WTC11 (cell line): ENCODE data around the gene TREML1. TPM values are rescaled to one million over a fixed set of nuclear protein-coding genes. Genes with fewer than 3 reads are reported as not detected.

Experiments
- ATAC-seq: fragments of 200-7000 bp; cut with Tn5 transposase; 2 replicates; pipeline ENCODE4 v1.10.0; 2021; ENCODE audit warnings: mild to moderate bottlenecking, moderate library complexity
- CTCF ChIA-PET: fragments of 300-600 bp; sonication (Branson Sonifier 250); formaldehyde crosslinking; loops from one replicate; lab custom pipeline; 2021; ENCODE audit warnings: antibody characterized with exemption; lab: Charles Lee
- POLR2A ChIA-PET: fragments of 350-600 bp; sonication (Branson Sonifier 250); formaldehyde crosslinking; loops from one replicate; lab custom pipeline; 2021; ENCODE audit warnings: antibody characterized with exemption; lab: Charles Lee
- DNase-seq: peaks from one replicate; pipeline ENCODE4 v3.0.0; 2021; ENCODE audit warnings: low spot score
- H3K27ac Mint-ChIP-seq: 2 replicates; pipeline ENCODE4 v1.8.0; 2021; ENCODE audit warnings: mixed read lengths
- H3K27me3 Mint-ChIP-seq: 2 replicates; pipeline ENCODE4 v1.8.0; 2021; ENCODE audit warnings: low read depth, mild to moderate bottlenecking, moderate library complexity, mixed read lengths
- H3K36me3 Mint-ChIP-seq: 2 replicates; pipeline ENCODE4 v1.8.0; 2021; ENCODE audit warnings: mixed read lengths
- H3K4me1 Mint-ChIP-seq: 2 replicates; pipeline ENCODE4 v1.8.0; 2022; ENCODE audit warnings: mixed read lengths
- H3K4me3 Mint-ChIP-seq: 2 replicates; pipeline ENCODE4 v1.8.0; 2021; ENCODE audit warnings: mild to moderate bottlenecking, moderate library complexity, mixed read lengths
- H3K9me3 Mint-ChIP-seq: 2 replicates; pipeline ENCODE4 v1.8.0; 2021; ENCODE audit warnings: mixed read lengths
- ATF6 ChIP-seq: sonication (generic); formaldehyde crosslinking; IDR thresholded peaks from 2 replicates; pipeline ENCODE4 v1.8.1; 2023; ENCODE audit warnings: mild to moderate bottlenecking, missing genetic modification reagents
- CDX4 ChIP-seq: fragments of 250-450 bp; sonication (Bioruptor Pico); IDR thresholded peaks from 2 replicates; pipeline ENCODE4 v1.9.0; 2021; ENCODE audit warnings: moderate library complexity, mild to moderate bottlenecking, inconsistent platforms, borderline replicate concordance
- CREM ChIP-seq: sonication (generic); formaldehyde crosslinking; IDR thresholded peaks from 2 replicates; pipeline ENCODE4 v1.8.1; 2022; ENCODE audit warnings: mild to moderate bottlenecking, missing genetic modification reagents, moderate library complexity
- FOXJ3 ChIP-seq: sonication (generic); formaldehyde crosslinking; IDR thresholded peaks from 2 replicates; pipeline ENCODE4 v1.9.0; 2021; ENCODE audit warnings: missing genetic modification reagents, mild to moderate bottlenecking, borderline replicate concordance
- HMGA2 ChIP-seq: fragments of 250-450 bp; sonication (Bioruptor Pico); IDR thresholded peaks from 2 replicates; pipeline ENCODE4 v1.4.0; 2021; ENCODE audit warnings: mild to moderate bottlenecking, moderate library complexity
- MLX ChIP-seq: sonication (generic); formaldehyde crosslinking; IDR thresholded peaks from 2 replicates; pipeline ENCODE4 v1.8.1; 2023; ENCODE audit warnings: mild to moderate bottlenecking, missing genetic modification reagents, moderate library complexity
- MYBL2 ChIP-seq: sonication (generic); formaldehyde crosslinking; IDR thresholded peaks from 2 replicates; pipeline ENCODE4 v1.8.1; 2023; ENCODE audit warnings: mild to moderate bottlenecking, moderate library complexity, missing genetic modification reagents
- PRRX2 ChIP-seq: fragments of 250-450 bp; sonication (Bioruptor Pico); IDR thresholded peaks from 2 replicates; pipeline ENCODE4 v1.8.0; 2021; ENCODE audit warnings: mild to moderate bottlenecking
- RELA ChIP-seq: sonication (generic); formaldehyde crosslinking; IDR thresholded peaks from 2 replicates; pipeline ENCODE4 v1.8.1; 2022; ENCODE audit warnings: missing genetic modification reagents, mild to moderate bottlenecking, borderline replicate concordance
- SMAD4 ChIP-seq: sonication (generic); formaldehyde crosslinking; IDR thresholded peaks from 2 replicates; pipeline ENCODE4 v1.8.0; 2022; ENCODE audit warnings: mild to moderate bottlenecking, missing genetic modification reagents
- TEAD4 ChIP-seq: sonication (generic); formaldehyde crosslinking; IDR thresholded peaks from 2 replicates; pipeline ENCODE4 v1.8.0; 2022; ENCODE audit warnings: mild to moderate bottlenecking, missing genetic modification reagents
- ZNF317 ChIP-seq: sonication (generic); formaldehyde crosslinking; IDR thresholded peaks from 2 replicates; pipeline ENCODE4 v1.8.1; 2023; ENCODE audit warnings: low read depth, mild to moderate bottlenecking, moderate library complexity, missing genetic modification reagents, borderline replicate concordance
- ZNF416 ChIP-seq: fragments of 250-450 bp; sonication (Bioruptor Pico); IDR thresholded peaks from 2 replicates; pipeline ENCODE4 v1.9.0; 2021; ENCODE audit warnings: mild to moderate bottlenecking, inconsistent platforms
- ZNF423 ChIP-seq: fragments of 250-450 bp; sonication (Bioruptor Pico); IDR thresholded peaks from 2 replicates; pipeline ENCODE4 v2.1.2; 2022; ENCODE audit warnings: mild to moderate bottlenecking, moderate library complexity
- ZNF671 ChIP-seq: fragments of 250-450 bp; sonication (Bioruptor Pico); IDR thresholded peaks from 2 replicates; pipeline ENCODE4 v1.8.0; 2021; ENCODE audit warnings: mild to moderate bottlenecking
- total RNA-seq: library from RNA; stranded (reverse); gene quantifications from 3 replicates; pipeline ENCODE4 v1.2.3, GENCODE V29; 2021
- TF ChIP-seq, protein P1 (sequence below): fragments of 250-450 bp; sonication (Bioruptor Pico); IDR thresholded peaks from 2 replicates; pipeline ENCODE4 v2.1.2; 2022; ENCODE audit warnings: mild to moderate bottlenecking, moderate library complexity
- TF ChIP-seq, protein P2 (sequence below): fragments of 250-450 bp; sonication (Bioruptor Pico); IDR thresholded peaks from 2 replicates; pipeline ENCODE4 v1.8.0; 2021; ENCODE audit warnings: mild to moderate bottlenecking
- TF ChIP-seq, protein P3 (sequence below): sonication (generic); formaldehyde crosslinking; IDR thresholded peaks from 2 replicates; pipeline ENCODE4 v1.8.0; 2022; ENCODE audit warnings: mild to moderate bottlenecking, missing genetic modification reagents
- TF ChIP-seq, protein P4 (sequence below): sonication (generic); formaldehyde crosslinking; IDR thresholded peaks from 2 replicates; pipeline ENCODE4 v1.8.1; 2022; ENCODE audit warnings: low read depth, mild to moderate bottlenecking, moderate library complexity, missing genetic modification reagents, borderline replicate concordance

The TREML1 gene
- total RNA-seq, 1 experiment from 2014 or later = not detected

GRCh38 chr6:41132254-41132653 is 21.9 kb downstream of the TREML1 start:
- no peak for ATAC-seq
- TF ChIP-seq RELA (CRISPR knock-in tag) (no peak), CREM (CRISPR knock-in tag) (no peak), CDX4 (CRISPR knock-in tag) (no peak)
- Mint-ChIP-seq H3K36me3 (peaks cover 6% of the 10 kb centered on the region; the same call in 1 of the 2 replicates), H3K4me3 (no peak overlapping the region), H3K27ac (no peak overlapping the region), H3K4me1 (no peaks in the 10 kb centered on the region; the same call in 1 of the 2 replicates), H3K9me3 (no peaks in the 10 kb centered on the region), H3K27me3 (no peaks in the 10 kb centered on the region)
- DNase-seq = no peak
- CTCF ChIA-PET = interaction anchor here (0.8 to 1.1 kb wide), 2 partner anchors 48 to 59 kb away, joined by 3 read pairs; no protein-coding TSS in a partner anchor
- POLR2A ChIA-PET = no interaction called here

GRCh38 chr6:41125282-41125681 is 28.9 kb downstream of the TREML1 start:
- DNase-seq (no peak), ATAC-seq (no peak)
- H3K27me3 Mint-ChIP-seq = no peaks in the 10 kb centered on the region
- CTCF ChIA-PET = interaction anchor here (1.0 kb wide), 1 partner anchor 57 kb away, joined by 4 read pairs; no protein-coding TSS in a partner anchor
- peaks cover 12% of the 10 kb centered on the region for H3K36me3 Mint-ChIP-seq
- no peak overlapping the region for H3K27ac Mint-ChIP-seq
- H3K4me1 Mint-ChIP-seq = no peaks in the 10 kb centered on the region
- H3K9me3 Mint-ChIP-seq = no peaks in the 10 kb centered on the region
- no peak overlapping the region for H3K4me3 Mint-ChIP-seq
- no peak for TF ChIP-seq ZNF317 (CRISPR knock-in tag)
- no peak for TF ChIP-seq HMGA2
- no peak for TF ChIP-seq MLX (CRISPR knock-in tag)
- no peak for TF ChIP-seq ZNF671 (CRISPR knock-in tag)
- TF ChIP-seq, protein P1, sequence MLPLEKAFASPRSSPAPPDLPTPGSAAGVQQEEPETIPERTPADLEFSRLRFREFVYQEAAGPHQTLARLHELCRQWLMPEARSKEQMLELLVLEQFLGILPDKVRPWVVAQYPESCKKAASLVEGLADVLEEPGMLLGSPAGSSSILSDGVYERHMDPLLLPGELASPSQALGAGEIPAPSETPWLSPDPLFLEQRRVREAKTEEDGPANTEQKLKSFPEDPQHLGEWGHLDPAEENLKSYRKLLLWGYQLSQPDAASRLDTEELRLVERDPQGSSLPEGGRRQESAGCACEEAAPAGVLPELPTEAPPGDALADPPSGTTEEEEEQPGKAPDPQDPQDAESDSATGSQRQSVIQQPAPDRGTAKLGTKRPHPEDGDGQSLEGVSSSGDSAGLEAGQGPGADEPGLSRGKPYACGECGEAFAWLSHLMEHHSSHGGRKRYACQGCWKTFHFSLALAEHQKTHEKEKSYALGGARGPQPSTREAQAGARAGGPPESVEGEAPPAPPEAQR (CRISPR knock-in tag) = no peak
- TF ChIP-seq, protein P2, sequence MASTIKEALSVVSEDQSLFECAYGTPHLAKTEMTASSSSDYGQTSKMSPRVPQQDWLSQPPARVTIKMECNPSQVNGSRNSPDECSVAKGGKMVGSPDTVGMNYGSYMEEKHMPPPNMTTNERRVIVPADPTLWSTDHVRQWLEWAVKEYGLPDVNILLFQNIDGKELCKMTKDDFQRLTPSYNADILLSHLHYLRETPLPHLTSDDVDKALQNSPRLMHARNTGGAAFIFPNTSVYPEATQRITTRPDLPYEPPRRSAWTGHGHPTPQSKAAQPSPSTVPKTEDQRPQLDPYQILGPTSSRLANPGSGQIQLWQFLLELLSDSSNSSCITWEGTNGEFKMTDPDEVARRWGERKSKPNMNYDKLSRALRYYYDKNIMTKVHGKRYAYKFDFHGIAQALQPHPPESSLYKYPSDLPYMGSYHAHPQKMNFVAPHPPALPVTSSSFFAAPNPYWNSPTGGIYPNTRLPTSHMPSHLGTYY (CRISPR knock-in tag) = no peak
- no peak for TF ChIP-seq TEAD4 (CRISPR knock-in tag)
- TF ChIP-seq ATF6 (CRISPR knock-in tag) = no peak
- TF ChIP-seq ZNF423 (CRISPR knock-in tag) = no peak
- TF ChIP-seq SMAD4 (CRISPR knock-in tag) = no peak
- TF ChIP-seq, protein P3, sequence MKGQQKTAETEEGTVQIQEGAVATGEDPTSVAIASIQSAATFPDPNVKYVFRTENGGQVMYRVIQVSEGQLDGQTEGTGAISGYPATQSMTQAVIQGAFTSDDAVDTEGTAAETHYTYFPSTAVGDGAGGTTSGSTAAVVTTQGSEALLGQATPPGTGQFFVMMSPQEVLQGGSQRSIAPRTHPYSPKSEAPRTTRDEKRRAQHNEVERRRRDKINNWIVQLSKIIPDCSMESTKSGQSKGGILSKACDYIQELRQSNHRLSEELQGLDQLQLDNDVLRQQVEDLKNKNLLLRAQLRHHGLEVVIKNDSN (CRISPR knock-in tag) = no peak
- TF ChIP-seq FOXJ3 (CRISPR knock-in tag) = no peak
- POLR2A ChIA-PET = no interaction called here

DNA sequence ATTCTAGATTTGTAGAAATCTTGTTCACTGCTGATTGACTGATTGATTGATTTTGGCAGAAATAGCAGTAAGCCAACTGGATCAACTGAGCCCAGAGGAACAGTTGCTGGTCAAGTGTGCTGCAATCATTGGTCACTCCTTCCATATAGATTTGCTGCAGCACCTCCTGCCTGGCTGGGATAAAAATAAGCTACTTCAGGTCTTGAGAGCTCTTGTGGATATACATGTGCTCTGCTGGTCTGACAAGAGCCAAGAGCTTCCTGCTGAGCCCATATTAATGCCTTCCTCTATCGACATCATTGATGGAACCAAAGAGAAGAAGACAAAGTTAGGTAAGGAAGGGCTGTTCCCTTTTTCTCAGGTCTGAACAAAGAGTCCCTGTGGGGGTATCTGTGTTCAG is 31.2 kb downstream of the TREML1 start:
- CTCF ChIA-PET = no interaction called here

More for the DNA sequence above, 31.2 kb downstream of the TREML1 start:
- Mint-ChIP-seq H3K4me1 (no peaks in the 10 kb centered on the region), H3K27me3 (no peaks in the 10 kb centered on the region), H3K27ac (no peak overlapping the region), H3K9me3 (no peaks in the 10 kb centered on the region), H3K36me3 (peaks cover 9% of the 10 kb centered on the region), H3K4me3 (no peak overlapping the region)
- TF ChIP-seq MYBL2 (no peak), PRRX2 (CRISPR knock-in tag) (no peak), ZNF416 (CRISPR knock-in tag) (no peak)
- TF ChIP-seq, protein P4, sequence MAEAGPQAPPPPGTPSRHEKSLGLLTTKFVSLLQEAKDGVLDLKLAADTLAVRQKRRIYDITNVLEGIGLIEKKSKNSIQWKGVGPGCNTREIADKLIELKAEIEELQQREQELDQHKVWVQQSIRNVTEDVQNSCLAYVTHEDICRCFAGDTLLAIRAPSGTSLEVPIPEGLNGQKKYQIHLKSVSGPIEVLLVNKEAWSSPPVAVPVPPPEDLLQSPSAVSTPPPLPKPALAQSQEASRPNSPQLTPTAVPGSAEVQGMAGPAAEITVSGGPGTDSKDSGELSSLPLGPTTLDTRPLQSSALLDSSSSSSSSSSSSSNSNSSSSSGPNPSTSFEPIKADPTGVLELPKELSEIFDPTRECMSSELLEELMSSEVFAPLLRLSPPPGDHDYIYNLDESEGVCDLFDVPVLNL (CRISPR knock-in tag) = no peak
- DNase-seq = no peak
- POLR2A ChIA-PET = no interaction called here
- ATAC-seq = no peak
